Measurements from ENCODE around the gene RARRES2.

- TF ChIP-seq CTCF (IDR thresholded peaks at IDR 0.05; ENCODE audit: low read depth, low read length, poor library complexity, severe bottlenecking) (no peak), EZH2phosphoT487 (IDR thresholded peaks at IDR 0.05; ENCODE audit: borderline replicate concordance, low read length) (no peak)
Observed at GRCh38 chr7:150359622-150360362, 18.4 kb upstream of the RARRES2 start.

All from DOHH2 (cell line).